Mucosa of stomach (tissue), 1 donor: ENCODE data around the gene FKBP3.

Source experiments
- H3K27me3 ChIP-seq: one replicate; pipeline ENCODE4 v1.7.0; 2013; ENCODE audit warnings: mild to moderate bottlenecking, low read length; ENCODE audit not compliant: control insufficient read depth, insufficient read depth
- H3K36me3 ChIP-seq: one replicate; pipeline ENCODE4 v1.7.0; 2013; ENCODE audit warnings: low read length; ENCODE audit not compliant: control insufficient read depth, insufficient read depth
- H3K4me1 ChIP-seq: one replicate; pipeline ENCODE4 v1.7.0; 2013; ENCODE audit warnings: mild to moderate bottlenecking, low read length; ENCODE audit not compliant: control insufficient read depth, insufficient read depth
- H3K4me3 ChIP-seq: one replicate; pipeline ENCODE4 v1.7.0; 2013; ENCODE audit warnings: low read length
- H3K9ac ChIP-seq: one replicate; pipeline ENCODE4 v1.7.0; 2013; ENCODE audit warnings: mild to moderate bottlenecking, low read length, moderate library complexity
- H3K9me3 ChIP-seq: one replicate; pipeline ENCODE4 v1.7.0; 2013; ENCODE audit warnings: mild to moderate bottlenecking, low read length, moderate library complexity; ENCODE audit not compliant: control insufficient read depth
- donor health status: Pancreatic carcinoma.

FKBP3 gene

GRCh38 chr14:45078323-45078722 lies 56.0 kb downstream of the FKBP3 start:
- H3K9me3 ChIP-seq, result no peaks in the 10 kb centered on the region
- H3K27me3 ChIP-seq, result no peaks in the 10 kb centered on the region
- H3K4me3 ChIP-seq, result no peak overlapping the region
- H3K4me1 ChIP-seq, result no peaks in the 10 kb centered on the region
- no peaks in the 10 kb centered on the region for H3K36me3 ChIP-seq
- H3K9ac ChIP-seq, result no peak overlapping the region

- no peaks in the 10 kb centered on the region for H3K9me3 ChIP-seq
- H3K4me3 ChIP-seq, result no peak overlapping the region
- H3K27me3 ChIP-seq, result no peaks in the 10 kb centered on the region
- no peaks in the 10 kb centered on the region for H3K4me1 ChIP-seq
- H3K36me3 ChIP-seq, result no peaks in the 10 kb centered on the region
- H3K9ac ChIP-seq, result no peak overlapping the region
These were observed 60.9 kb downstream of the FKBP3 start for GRCh38 chr14:45073231-45073879.

- H3K36me3 ChIP-seq, result no peaks in the 10 kb centered on the region
- H3K9ac ChIP-seq, result no peak overlapping the region
- no peaks in the 10 kb centered on the region for H3K27me3 ChIP-seq
- no peaks in the 10 kb centered on the region for H3K9me3 ChIP-seq
- no peak overlapping the region for H3K4me3 ChIP-seq
- H3K4me1 ChIP-seq, result no peaks in the 10 kb centered on the region
These were observed 62.2 kb downstream of the FKBP3 start for GRCh38 chr14:45072126-45072525.

- no peaks in the 10 kb centered on the region for H3K27me3 ChIP-seq
- H3K9ac ChIP-seq, result no peak overlapping the region
- no peaks in the 10 kb centered on the region for H3K4me1 ChIP-seq
- no peaks in the 10 kb centered on the region for H3K9me3 ChIP-seq
- no peaks in the 10 kb centered on the region for H3K36me3 ChIP-seq
- no peak overlapping the region for H3K4me3 ChIP-seq
These were observed 64.1 kb downstream of the FKBP3 start for GRCh38 chr14:45070215-45070614.

GRCh38 chr14:45068396-45068795 lies 65.9 kb downstream of the FKBP3 start:
- Histone ChIP-seq H3K36me3 (no peaks in the 10 kb centered on the region), H3K9ac (no peak overlapping the region), H3K4me3 (no peak overlapping the region), H3K4me1 (no peaks in the 10 kb centered on the region), H3K27me3 (no peaks in the 10 kb centered on the region), H3K9me3 (no peaks in the 10 kb centered on the region)

GRCh38 chr14:45066667-45067066 lies 67.6 kb downstream of the FKBP3 start:
- Histone ChIP-seq H3K36me3 (no peaks in the 10 kb centered on the region), H3K4me3 (no peak overlapping the region), H3K9ac (no peak overlapping the region), H3K27me3 (no peaks in the 10 kb centered on the region), H3K9me3 (no peaks in the 10 kb centered on the region), H3K4me1 (no peaks in the 10 kb centered on the region)

- no peaks in the 10 kb centered on the region for H3K36me3 ChIP-seq
- no peak overlapping the region for H3K4me3 ChIP-seq
- H3K9ac ChIP-seq, result no peak overlapping the region
- H3K9me3 ChIP-seq, result no peaks in the 10 kb centered on the region
- no peaks in the 10 kb centered on the region for H3K27me3 ChIP-seq
- no peaks in the 10 kb centered on the region for H3K4me1 ChIP-seq
These were observed 68.3 kb downstream of the FKBP3 start for GRCh38 chr14:45065956-45066355.
